Activated CD8-positive, alpha-beta memory T cell treated with anti-CD3 and anti-CD28 coated beads for 36 hours (primary cell): ENCODE data around the gene BSN. TPM values are rescaled to one million over a fixed set of nuclear protein-coding genes. Genes with fewer than 3 reads are reported as not detected.
"Not testable (repeated sequence)": the region's sequence is repeated elsewhere in the genome, so short reads cannot be mapped to it uniquely, and the experiment has no call there.

Experiments used
- CTCF ChIA-PET: fragments of 350-600 bp; sonication (Branson Sonifier 250); formaldehyde crosslinking; loops from one replicate; lab custom pipeline; 2021; ENCODE audit warnings: antibody characterized with exemption; lab: Charles Lee
- POLR2A ChIA-PET: fragments of 350-600 bp; sonication (Branson Sonifier 250); formaldehyde crosslinking; loops from one replicate; lab custom pipeline; 2021; ENCODE audit warnings: antibody characterized with exemption; lab: Charles Lee
- total RNA-seq, 2 experiments: library from RNA; stranded (reverse); gene quantifications; one replicate each; pipeline ENCODE4 v1.2.3, GENCODE V29; 2021

The BSN gene
- total RNA-seq, 2 experiments from 2014 or later = 0.25 to 0.30 TPM

DNA sequence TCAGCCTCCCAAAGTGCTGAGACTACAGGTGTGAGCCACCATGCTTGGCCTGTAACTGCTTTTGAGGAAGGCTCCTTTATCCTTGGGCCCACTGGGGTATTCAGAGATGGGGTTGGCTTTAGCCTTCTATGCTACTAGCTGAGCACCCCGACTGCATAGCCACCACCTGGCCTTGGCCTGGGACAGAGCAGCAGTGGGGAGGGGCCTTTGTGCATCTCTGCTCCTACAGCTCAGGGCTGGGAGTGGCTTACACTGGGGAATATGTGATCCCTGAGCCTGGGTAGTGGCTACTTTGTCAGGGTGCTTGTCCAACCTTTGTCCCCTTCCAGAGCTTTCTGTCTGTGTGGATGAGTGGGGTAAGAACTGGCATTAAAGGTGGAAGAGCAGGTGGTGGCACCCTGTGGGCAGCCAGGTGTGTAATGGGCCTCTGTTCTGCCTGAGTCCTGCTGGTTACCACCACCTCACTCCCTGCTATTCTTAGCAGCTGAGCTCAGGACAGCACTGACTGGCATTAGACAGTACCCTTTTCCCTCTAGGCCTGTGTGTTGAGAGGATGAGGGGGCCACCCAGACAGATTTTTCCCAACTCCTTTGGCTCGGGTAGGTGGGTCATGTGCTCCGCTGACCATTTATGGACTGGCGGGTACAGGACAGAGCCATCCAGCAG, 141.2 kb downstream of the BSN start:
- POLR2A ChIA-PET, CTCF ChIA-PET: not testable (repeated sequence)

DNA sequence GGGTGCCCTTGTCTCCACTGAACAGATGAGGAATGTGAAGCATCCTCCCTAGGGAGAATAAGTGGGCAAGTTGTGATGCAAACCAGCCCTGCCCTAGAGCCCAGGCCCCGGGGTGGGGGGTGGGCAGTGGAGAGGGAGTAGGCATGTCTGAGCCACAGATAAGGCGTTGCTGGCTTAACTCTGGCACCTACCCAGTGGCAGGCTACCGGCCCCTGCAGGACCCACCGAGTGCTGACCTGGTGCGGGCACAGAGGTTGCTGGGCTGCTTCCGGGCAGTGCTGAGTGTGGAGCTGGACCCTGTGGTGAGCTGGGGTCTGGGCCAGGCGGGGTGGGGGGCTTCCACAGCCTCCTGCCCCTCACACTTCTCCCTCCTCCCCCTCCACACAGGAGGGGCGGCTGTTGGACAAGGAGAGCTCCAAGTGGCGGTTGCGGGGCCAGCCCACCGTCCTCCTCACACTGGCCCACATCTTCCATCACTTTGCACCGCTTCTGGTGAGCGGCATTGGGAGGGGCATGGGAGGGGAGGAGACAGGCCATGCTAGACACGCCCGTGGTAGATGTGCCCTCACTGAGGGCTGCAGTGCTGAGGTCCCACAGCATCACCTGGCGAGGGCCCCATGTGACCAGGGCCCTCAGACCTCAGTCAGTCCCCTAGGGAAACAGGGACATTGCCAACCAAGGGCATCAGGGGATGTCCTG, 145.2 kb downstream of the BSN start:
- POLR2A ChIA-PET = no interaction called here
- CTCF ChIA-PET = no interaction called here

DNA sequence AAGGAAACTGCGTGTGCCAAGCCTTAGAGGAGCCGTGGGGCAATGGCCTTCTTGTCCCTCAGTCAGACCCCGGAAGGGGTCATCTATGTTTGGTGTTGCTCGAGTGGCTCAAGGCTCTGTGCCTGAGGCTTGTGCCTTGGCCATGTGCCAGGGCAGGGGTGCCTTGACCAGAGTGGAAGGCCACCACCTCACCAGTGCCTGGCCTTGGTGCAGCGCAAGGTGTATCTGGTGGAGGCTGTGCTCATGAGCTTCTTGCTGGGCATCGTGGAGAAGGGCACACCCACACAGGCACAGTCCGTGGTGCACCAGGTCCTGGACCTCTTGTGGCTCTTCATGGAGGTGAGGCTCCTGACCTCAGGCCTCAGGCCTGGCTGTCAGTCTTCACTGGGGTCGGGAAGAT, 145.7 kb downstream of the BSN start:
- POLR2A ChIA-PET = no interaction called here

DNA sequence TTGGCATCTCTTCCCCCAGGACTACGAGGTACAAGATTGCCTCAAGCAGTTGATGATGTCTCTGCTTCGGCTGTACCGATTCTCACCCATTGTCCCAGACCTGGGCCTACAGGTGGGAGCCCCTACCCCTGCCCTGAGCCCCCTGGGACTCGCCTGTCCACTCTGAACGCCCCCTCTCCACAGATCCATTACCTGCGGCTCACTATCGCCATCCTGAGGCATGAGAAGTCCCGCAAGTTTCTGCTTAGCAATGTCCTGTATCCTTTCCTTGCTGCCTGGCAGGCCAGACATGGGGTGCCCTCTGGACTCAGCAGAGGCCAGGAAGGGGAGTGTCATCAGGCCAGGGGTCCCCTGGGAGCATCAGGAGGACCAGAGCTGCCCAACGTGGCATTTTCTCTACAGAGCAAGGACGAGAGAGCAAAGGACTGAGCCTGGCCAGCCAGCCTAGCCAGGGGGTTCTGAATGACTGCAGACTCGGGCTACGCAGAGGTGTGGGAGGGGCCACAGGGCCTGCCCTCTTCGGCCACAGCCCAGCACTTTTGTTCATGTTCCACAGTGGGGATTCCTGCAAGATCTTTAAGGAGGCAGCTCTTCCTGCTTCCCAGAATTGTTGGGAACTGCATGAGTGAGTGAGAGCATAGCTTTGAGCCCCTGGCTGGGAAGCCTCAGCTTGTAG, 146.3 kb downstream of the BSN start:
- ChIA-PET CTCF (interaction anchor here (0.6 to 0.9 kb wide), 2 partner anchors 27 to 139 kb away, joined by 3 read pairs; no protein-coding TSS in a partner anchor), POLR2A (no interaction called here)

More for the DNA sequence above, 145.7 kb downstream of the BSN start:
- CTCF ChIA-PET = no interaction called here

DNA sequence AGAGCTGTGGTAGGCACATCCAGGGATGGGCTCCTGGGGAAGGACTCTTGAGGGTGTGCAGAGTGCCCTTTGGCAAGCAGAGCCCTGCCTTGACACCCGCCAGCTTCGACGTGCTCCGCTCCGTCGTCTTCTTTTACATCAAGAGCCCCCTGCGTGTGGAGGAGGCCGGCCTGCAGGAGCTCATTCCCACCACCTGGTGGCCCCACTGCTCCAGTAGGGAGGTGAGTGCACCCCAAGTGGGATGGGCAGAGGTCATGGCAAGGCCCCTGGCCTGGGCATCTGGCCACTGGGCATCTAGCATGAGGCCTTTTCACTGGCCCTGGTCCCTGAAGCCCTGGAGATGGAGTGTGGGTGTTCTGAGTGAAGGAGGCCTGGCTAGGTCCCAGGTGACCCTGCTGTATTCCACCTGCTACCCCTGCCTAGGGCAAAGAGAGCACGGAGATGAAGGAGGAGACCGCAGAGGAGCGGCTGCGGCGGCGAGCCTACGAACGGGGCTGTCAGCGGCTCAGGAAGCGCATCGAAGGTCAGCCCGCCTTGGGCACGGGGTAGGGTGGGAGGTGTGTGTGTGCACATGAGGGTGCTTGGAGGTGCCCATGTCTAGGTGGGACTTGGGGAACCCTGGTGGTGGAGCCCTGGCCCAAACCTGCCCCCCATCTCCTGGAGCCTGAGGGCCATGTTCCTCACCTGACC, 147.3 kb downstream of the BSN start:
- CTCF ChIA-PET = interaction anchor here (0.6 to 3.2 kb wide), 4 partner anchors 28 to 177 kb away, joined by 3 to 13 read pairs (median 3); no protein-coding TSS in a partner anchor
- POLR2A ChIA-PET = interaction anchor here (1.8 kb wide), 1 partner anchor 17 kb away, joined by 5 read pairs; no protein-coding TSS in a partner anchor

DNA sequence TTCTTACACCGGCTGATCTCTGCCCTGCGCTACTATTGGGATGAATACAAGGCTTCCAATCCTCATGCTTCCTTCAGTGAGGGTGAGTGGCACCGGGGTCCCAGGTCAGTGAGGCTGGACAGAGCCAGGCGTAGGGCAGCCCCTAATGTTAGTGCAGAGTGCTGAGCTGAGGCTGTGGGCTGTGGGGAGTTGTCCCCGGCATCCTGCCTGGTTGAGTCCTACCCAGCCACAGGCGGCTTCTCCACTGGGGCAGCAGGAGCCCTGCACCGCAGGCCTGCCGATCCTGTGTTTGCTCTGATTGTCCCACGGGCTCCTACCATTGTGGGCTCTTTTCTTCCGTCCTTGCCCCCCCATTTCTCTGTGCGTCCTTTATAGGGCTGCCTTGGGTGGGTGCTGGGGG, 148.4 kb downstream of the BSN start:
- POLR2A ChIA-PET = interaction anchor here (1.8 kb wide), 1 partner anchor 16 kb away, joined by 5 read pairs; no protein-coding TSS in a partner anchor
- CTCF ChIA-PET = interaction anchor here (1.3 to 3.2 kb wide), 2 partner anchors 9 to 163 kb away, joined by 3 to 13 read pairs; no protein-coding TSS in a partner anchor

DNA sequence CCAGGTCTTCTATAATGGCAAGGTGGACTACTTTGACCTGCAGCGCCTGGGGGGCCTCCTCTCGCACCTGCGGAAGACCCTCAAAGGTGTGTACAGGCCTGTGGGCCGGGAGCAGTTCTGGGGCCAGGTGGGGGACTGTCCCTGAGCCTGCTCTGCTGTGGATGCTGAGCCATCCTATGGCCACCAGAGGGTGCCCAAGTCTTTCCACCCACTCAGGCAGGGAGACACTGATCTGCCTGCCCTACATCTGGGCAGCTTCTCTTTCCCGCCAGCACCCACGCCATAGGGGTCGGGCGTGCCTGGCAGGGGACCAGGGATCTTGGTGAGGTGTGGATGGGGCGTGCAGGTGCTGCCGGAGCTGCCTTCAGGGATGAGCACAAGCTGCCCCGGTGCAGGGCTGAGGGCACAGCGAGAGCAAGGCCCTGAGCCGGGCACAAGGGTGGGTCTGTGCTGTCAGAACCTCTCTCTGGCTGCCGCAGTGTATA, 149.2 kb downstream of the BSN start:
- POLR2A ChIA-PET = interaction anchor here (0.5 to 1.8 kb wide), 3 partner anchors 15 to 237 kb away, joined by 3 to 5 read pairs (median 4); no protein-coding TSS in a partner anchor
- CTCF ChIA-PET = interaction anchor here (1.3 to 3.2 kb wide), 3 partner anchors 8 to 164 kb away, joined by 3 to 13 read pairs (median 4); partner anchors contain the start of gene AMIGO3

DNA sequence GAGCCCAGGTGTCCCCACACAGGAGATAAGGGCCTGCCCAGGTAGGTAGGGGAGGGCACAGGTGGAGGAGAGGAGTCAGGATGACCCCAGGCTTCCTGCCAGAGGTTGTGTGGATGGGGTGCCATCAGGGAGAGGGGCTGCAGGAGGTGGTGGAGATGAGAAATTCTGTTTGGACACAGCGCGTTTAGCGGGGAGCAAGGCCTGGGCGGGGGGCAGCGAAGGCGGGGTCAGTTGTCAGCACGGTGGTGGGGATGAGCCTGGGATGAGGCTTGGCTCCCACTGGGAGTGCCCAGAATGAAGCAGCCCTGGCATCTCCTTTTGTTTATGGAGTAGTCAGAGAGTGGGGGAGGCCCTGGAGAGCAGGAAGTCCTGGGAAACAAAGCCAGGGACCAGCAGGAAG, 149.7 kb downstream of the BSN start:
- CTCF ChIA-PET = interaction anchor here (1.3 to 3.2 kb wide), 2 partner anchors 15 to 164 kb away, joined by 4 to 13 read pairs; partner anchors contain the start of gene AMIGO3
- POLR2A ChIA-PET = no interaction called here

DNA sequence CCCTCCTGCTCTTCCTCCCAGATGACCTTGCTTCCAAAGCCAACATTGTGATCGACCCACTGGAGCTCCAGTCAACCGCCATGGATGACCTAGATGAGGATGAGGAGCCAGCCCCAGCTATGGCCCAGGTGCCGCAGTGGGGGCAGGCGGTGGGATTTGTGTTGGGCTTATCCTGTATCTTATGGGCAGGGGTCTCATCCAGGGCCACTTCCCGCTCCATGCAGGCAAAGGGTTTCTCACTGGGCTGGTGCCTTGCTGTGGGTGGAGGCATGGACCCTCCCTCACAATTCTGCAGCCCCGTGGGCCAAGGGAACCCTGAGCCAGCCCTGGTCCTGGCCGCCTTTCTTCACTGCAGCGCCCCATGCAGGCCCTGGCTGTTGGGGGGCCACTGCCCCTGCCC, 150.4 kb downstream of the BSN start:
- CTCF ChIA-PET = interaction anchor here (1.3 to 3.2 kb wide), 2 partner anchors 14 to 165 kb away, joined by 4 to 13 read pairs; partner anchors contain the start of gene AMIGO3
- POLR2A ChIA-PET = no interaction called here

DNA sequence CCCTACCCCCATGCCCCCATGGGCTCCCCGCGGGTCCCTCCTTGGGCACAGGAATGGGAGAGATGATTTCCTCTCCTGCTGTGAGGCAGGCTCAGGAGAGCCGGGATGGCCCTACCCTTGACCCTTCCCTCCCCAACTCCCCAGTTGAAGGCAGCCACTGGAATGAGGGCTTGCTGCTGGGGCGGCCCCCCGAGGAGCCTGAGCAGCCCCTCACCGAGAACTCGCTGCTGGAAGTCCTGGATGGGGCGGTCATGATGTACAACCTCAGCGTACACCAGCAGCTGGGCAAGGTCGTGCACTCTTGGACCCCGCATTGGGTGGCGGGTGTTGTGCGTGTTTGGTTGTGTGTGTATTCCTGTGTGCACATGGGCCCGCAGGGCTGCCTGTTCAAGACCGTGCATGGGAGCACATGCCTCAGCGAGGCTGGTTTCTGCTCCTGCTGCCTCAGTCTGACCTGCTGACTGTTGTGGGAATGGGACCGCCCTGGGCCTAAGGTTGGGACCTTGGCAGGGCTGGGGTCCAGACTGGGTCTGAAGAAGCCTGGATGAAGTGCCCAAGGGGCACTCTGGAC, 151.2 kb downstream of the BSN start:
- ChIA-PET CTCF (no interaction called here), POLR2A (no interaction called here)

DNA sequence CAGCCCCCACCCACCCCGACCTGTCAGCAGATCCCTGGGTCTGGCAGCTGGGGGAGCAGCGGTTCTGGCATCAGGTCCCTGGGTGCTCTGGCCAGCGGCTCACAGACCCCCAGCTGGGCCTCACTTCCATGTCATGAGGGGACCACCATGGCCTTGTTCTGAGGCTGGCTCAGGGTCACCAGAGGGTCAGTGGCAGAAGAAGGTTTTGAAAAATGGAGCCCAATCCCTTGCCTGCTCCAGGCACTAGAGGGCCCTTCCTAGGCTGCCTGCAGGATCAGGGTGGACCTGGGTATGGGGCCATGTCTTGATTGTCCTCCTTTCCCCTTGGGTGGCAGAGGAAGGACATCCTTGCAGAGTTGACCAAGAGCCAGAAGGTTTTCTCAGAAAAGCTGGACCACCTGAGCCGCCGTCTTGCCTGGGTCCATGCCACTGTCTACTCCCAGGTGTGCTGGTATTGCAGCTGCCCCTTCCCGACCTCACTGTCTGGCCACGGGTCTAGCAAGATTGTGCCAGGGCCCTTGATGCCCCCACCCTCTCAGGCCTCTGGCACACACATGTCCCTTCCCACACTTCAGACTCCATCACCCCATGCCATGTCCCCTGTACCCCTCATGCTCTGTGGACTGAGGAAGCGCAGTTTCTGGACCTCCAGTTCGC, 152.3 kb downstream of the BSN start:
- ChIA-PET CTCF (interaction anchor here (0.6 kb wide), 1 partner anchor 108 kb away, joined by 3 read pairs; no protein-coding TSS in a partner anchor), POLR2A (no interaction called here)

DNA sequence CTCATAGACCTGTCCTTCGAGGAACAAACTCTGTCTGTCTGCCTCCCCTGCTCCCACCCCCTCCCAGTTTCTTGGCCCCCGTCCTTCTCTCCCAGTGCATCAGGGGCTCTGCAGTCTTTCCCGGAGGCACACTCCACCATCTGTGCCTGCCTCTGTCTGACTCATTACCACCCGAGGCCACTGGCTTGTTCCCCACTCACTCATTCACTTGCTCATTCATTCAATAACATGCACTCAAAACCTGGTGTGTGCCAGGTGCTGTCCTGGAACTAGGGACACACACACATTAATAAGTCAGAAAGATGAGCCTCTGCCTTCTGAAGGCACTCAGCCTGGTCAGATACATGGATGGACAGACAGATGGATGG, 152.8 kb downstream of the BSN start:
- CTCF ChIA-PET = interaction anchor here (0.6 to 1.3 kb wide), 2 partner anchors 108 to 167 kb away, joined by 3 read pairs; no protein-coding TSS in a partner anchor
- POLR2A ChIA-PET = no interaction called here

DNA sequence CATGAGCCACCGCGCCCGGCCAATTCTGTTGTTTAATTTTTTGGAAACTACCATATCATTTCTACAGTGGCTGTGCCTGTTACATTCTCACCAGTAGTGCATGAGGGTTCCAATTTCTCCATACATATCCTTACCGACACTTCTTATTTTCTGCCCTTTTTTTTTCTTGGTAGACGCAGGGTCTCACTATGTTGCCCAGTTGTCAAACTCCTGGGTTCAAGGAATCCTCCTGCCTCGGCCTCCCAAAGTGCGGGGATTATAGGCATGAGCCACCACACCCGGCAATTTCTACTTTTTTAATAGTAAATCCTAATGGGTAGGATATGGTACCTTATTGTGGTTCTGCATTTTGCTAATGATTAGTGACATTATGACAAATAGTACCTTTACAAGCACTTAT, 155.6 kb downstream of the BSN start:
- CTCF ChIA-PET = no interaction called here
- POLR2A ChIA-PET = no interaction called here

DNA sequence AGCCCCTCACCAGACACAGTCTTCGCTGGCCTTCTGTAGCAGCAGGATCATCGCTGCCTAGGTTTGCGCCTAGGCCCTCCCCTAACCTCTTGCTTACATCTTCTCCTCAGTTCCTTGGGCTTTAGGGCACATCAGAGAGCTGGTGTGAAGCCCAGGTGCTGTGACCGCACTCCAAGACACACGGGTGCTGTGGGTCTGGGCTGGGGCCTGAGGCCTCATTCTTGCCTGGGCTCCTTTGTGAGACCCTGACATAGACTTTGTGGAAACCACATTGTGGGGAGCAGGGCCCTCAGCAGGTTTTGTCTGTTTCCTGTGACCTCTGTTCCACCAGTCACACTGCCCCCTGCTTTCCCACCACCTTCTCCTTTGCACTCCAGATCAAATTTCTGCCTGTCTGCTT, 157.2 kb downstream of the BSN start:
- CTCF ChIA-PET = interaction anchor here (1.5 kb wide), 1 partner anchor 9 kb away, joined by 3 read pairs; no protein-coding TSS in a partner anchor
- POLR2A ChIA-PET = no interaction called here

DNA sequence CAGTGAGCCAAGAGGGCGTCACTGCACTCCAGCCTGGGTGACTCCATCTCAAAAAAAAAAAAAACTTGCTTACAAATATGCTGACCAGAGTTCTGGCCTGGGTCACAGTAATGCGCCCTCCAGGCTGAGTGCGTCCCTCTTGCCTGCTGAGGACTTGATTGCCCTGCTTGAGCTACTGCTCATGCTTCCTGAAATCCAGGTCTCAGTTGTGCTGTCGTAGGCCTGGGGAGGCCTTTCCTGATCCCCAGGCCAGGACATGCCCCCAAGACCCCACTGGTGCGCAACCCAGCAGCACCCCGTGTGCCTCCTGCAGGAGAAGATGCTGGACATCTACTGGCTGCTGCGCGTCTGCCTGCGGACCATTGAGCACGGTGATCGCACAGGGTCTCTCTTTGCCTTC, 157.9 kb downstream of the BSN start:
- POLR2A ChIA-PET = no interaction called here

DNA sequence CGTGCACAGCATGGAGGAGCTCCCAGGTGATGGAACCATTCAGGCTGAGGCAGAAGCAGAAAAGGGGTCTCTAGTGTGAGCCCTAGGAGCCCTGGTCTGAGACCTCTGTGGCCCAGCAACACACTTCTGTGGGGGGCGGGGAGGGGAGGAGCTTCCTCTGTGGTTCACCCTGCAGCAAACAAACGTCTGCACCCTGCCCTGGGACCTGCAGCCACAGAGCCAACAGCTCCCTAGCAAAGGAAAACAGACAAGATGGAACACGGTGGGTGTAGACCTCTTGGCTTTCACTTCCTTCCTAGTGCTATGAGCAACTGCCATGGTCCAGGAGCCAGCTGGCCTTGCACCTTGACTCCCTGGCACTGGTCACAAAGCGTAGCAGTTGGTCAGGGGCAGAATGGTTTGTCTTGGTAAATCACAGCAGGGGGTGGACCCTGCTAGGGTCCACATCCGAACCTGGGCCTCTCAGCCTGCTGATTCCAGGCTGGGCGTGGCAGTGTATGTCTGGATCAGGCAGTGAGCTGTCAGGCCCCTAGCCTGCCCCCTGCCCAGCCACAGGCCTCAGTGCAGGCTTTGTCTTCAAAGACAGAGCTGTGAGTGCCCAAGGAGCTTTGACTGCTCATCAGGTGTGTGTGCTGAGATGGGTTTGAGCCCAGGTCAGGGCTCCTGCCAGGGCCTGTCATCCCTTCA, 158.5 kb downstream of the BSN start:
- ChIA-PET POLR2A (no interaction called here), CTCF (interaction anchor here (1.3 to 1.5 kb wide), 2 partner anchors 10 to 127 kb away, joined by 3 read pairs; no protein-coding TSS in a partner anchor)

More for the DNA sequence above, 157.9 kb downstream of the BSN start:
- CTCF ChIA-PET = interaction anchor here (1.3 to 1.5 kb wide), 2 partner anchors 9 to 128 kb away, joined by 3 read pairs; no protein-coding TSS in a partner anchor
